ENCODE data around the gene RFX3. TPM values are rescaled to one million over a fixed set of nuclear protein-coding genes. Genes with fewer than 3 reads are reported as not detected.

The RFX3 gene
- total and polyA plus RNA-seq, 2 donors from 2014 or later: 1.6 to 17.8 TPM

DNA sequence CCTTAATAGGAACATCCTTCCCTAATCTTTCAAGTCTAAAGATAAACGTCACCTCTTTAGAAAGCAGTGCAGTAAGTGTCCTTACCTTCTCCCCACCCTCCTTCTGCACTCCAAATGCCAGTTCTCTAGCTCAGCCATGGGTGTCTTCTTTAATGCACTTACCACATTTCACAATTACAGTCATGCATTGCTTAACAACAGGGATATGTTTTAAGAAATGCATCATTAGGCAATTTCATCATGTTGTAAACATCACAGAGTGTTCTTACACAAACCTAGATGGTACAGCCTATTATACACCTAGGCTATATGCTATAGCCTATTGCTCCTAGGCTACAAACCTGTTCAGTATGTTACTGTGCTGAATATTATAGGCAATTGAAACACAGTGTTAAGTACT lies 91.2 kb downstream of the RFX3 start:
- H3K4me1 ChIP-seq (ENCODE audit: control insufficient read depth in 2 of 3, insufficient read depth in 2 of 3, low read depth in 1 of 3, low read length in 3 of 3): no peaks in the 10 kb centered on the region
- intact Hi-C loops (cut with DNase I): no loop called here
- H3K4me3 ChIP-seq (ENCODE audit: low read length in 3 of 3): no peak overlapping the region
- TF ChIP-seq, protein P1, sequence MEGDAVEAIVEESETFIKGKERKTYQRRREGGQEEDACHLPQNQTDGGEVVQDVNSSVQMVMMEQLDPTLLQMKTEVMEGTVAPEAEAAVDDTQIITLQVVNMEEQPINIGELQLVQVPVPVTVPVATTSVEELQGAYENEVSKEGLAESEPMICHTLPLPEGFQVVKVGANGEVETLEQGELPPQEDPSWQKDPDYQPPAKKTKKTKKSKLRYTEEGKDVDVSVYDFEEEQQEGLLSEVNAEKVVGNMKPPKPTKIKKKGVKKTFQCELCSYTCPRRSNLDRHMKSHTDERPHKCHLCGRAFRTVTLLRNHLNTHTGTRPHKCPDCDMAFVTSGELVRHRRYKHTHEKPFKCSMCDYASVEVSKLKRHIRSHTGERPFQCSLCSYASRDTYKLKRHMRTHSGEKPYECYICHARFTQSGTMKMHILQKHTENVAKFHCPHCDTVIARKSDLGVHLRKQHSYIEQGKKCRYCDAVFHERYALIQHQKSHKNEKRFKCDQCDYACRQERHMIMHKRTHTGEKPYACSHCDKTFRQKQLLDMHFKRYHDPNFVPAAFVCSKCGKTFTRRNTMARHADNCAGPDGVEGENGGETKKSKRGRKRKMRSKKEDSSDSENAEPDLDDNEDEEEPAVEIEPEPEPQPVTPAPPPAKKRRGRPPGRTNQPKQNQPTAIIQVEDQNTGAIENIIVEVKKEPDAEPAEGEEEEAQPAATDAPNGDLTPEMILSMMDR (IDR thresholded peaks at IDR 0.05; ENCODE audit: borderline replicate concordance, extremely low read depth, insufficient read depth): no peak
- H3K9me3 ChIP-seq (ENCODE audit: control insufficient read depth in 2 of 3, insufficient read depth in 1 of 3, low read length in 3 of 3): no peaks in the 10 kb centered on the region
- H3K27ac ChIP-seq (ENCODE audit: low read depth in 2 of 2, low read length in 2 of 2): no peak overlapping the region
- no peak overlapping the region for H3K9ac ChIP-seq (ENCODE audit: low read length in 3 of 3)
- no peaks in the 10 kb centered on the region for H3K36me3 ChIP-seq (ENCODE audit: control insufficient read depth in 2 of 3, insufficient read depth in 3 of 3, low read length in 3 of 3)
- no peak for DNase-seq
- no peaks in the 10 kb centered on the region for H3K27me3 ChIP-seq (ENCODE audit: control insufficient read depth, insufficient read depth, low read length)
- FAIRE-seq: no peak

DNA sequence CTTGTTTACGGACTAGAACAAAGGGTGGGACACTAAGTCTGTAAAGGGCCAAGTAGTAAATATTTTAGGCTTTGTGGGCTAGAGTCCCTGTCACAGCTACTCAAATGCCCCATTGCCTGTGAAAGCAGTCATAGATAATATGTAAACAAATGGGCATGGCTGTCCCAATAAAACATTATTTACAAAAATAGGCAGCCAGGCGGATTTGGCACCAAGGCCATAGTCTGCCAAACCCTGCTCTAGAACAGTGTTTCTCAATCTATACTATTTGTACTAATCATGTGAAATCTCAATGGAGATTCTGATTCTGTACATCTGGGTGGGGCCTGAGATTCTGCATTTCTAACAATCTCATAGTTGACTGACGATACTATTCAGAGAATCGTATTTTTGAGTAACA lies 92.0 kb downstream of the RFX3 start:
- no peak for FAIRE-seq

DNA sequence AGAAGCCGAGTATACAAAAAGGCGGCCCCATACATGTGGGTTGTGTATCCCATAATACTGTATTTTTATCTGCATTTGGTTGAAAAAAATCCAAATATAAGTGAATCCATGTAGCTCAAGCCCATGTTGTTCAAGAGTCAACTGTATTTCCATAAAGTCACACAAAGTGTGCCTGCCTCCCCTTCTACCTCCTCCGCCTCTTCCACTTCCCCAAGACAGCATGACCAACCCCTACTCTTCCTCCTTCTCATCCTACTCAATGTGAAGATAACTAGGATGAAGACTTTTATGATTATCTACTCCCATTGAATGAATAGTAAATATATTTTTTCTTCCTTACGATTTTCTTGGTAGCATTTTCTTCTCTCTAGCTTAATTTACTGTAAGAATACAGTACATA lies 92.7 kb downstream of the RFX3 start:
- Histone ChIP-seq H3K36me3 (ENCODE audit: control insufficient read depth in 2 of 3, insufficient read depth in 3 of 3, low read length in 3 of 3) (no peaks in the 10 kb centered on the region), H3K9ac (ENCODE audit: low read length in 3 of 3) (no peak overlapping the region), H3K9me3 (ENCODE audit: control insufficient read depth in 2 of 3, insufficient read depth in 1 of 3, low read length in 3 of 3) (no peaks in the 10 kb centered on the region), H3K27ac (ENCODE audit: low read depth in 2 of 2, low read length in 2 of 2) (no peak overlapping the region), H3K27me3 (ENCODE audit: control insufficient read depth, insufficient read depth, low read length) (no peaks in the 10 kb centered on the region), H3K4me1 (ENCODE audit: control insufficient read depth in 2 of 3, insufficient read depth in 2 of 3, low read depth in 1 of 3, low read length in 3 of 3) (no peaks in the 10 kb centered on the region), H3K4me3 (ENCODE audit: low read length in 3 of 3) (no peak overlapping the region)
- intact Hi-C loops (cut with DNase I): no loop called here
- DNase-seq (no peak), FAIRE-seq (no peak)
- TF ChIP-seq, protein P1 (IDR thresholded peaks at IDR 0.05; ENCODE audit: borderline replicate concordance, extremely low read depth, insufficient read depth): no peak

More for the DNA sequence above, 92.0 kb downstream of the RFX3 start:
- H3K4me1 ChIP-seq (ENCODE audit: control insufficient read depth in 2 of 3, insufficient read depth in 2 of 3, low read depth in 1 of 3, low read length in 3 of 3): no peaks in the 10 kb centered on the region
- H3K9ac ChIP-seq (ENCODE audit: low read length in 3 of 3): no peak overlapping the region
- no peaks in the 10 kb centered on the region for H3K36me3 ChIP-seq (ENCODE audit: control insufficient read depth in 2 of 3, insufficient read depth in 3 of 3, low read length in 3 of 3)
- no peak overlapping the region for H3K4me3 ChIP-seq (ENCODE audit: low read length in 3 of 3)
- TF ChIP-seq, protein P1 (IDR thresholded peaks at IDR 0.05; ENCODE audit: borderline replicate concordance, extremely low read depth, insufficient read depth): no peak
- intact Hi-C loops (cut with DNase I): no loop called here
- H3K9me3 ChIP-seq (ENCODE audit: control insufficient read depth in 2 of 3, insufficient read depth in 1 of 3, low read length in 3 of 3): no peaks in the 10 kb centered on the region
- no peak overlapping the region for H3K27ac ChIP-seq (ENCODE audit: low read depth in 2 of 2, low read length in 2 of 2)
- no peak for DNase-seq
- H3K27me3 ChIP-seq (ENCODE audit: control insufficient read depth, insufficient read depth, low read length): no peaks in the 10 kb centered on the region

DNA sequence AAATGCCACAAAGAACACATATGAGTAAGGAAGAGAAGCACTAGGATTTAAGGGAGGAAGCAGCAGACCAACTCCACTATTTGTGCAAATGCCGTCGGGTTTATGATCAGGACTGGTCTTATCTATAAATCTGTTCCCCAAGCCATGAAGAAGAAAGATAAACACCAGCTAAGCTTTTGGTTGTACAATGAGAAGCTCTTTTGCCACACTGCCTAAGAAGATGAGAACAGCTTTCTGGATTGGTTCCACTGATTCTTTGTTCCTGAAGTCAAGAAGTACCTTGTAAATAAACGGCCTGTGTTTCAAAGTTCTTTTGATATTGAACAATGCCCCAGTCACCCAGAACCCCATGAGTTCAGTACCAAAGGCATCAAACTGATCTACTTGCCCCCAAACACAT lies 93.9 kb downstream of the RFX3 start:
- FAIRE-seq (no peak), DNase-seq (no peak)
- Histone ChIP-seq H3K9ac (ENCODE audit: low read length in 3 of 3) (no peak overlapping the region), H3K27ac (ENCODE audit: low read depth in 2 of 2, low read length in 2 of 2) (no peak overlapping the region), H3K36me3 (ENCODE audit: control insufficient read depth in 2 of 3, insufficient read depth in 3 of 3, low read length in 3 of 3) (no peaks in the 10 kb centered on the region), H3K4me1 (ENCODE audit: control insufficient read depth in 2 of 3, insufficient read depth in 2 of 3, low read depth in 1 of 3, low read length in 3 of 3) (no peaks in the 10 kb centered on the region), H3K27me3 (ENCODE audit: control insufficient read depth, insufficient read depth, low read length) (no peaks in the 10 kb centered on the region), H3K4me3 (ENCODE audit: low read length in 3 of 3) (no peak overlapping the region), H3K9me3 (ENCODE audit: control insufficient read depth in 2 of 3, insufficient read depth in 1 of 3, low read length in 3 of 3) (no peaks in the 10 kb centered on the region)
- TF ChIP-seq, protein P1 (IDR thresholded peaks at IDR 0.05; ENCODE audit: borderline replicate concordance, extremely low read depth, insufficient read depth): no peak
- intact Hi-C loops (cut with DNase I): no loop called here
